HepG2 (cell line): Measurements from ENCODE around the gene SERPINB1. TPM values are rescaled to one million over a fixed set of nuclear protein-coding genes. Genes with fewer than 3 reads are reported as not detected.
A peak's percentile ranks its signal among the peaks of the same experiment; 100 is the strongest.

Source experiments
- ATAC-seq: fragments of 200-7000 bp; cut with Tn5 transposase; 3 replicates; pipeline ENCODE4 v1.9.1; 2020; ENCODE audit warnings: mild to moderate bottlenecking, moderate library complexity
- BruUV-seq: library from RNA; stranded (reverse); fragments of 400-500 nt; replicated peaks from 2 replicates; lab custom pipeline; 2021; lab: Mats Ljungman, UMichigan
- CTCF ChIA-PET: fragments of 300-600 bp; formaldehyde crosslinking; extraction: SDS; loops from one replicate; lab custom pipeline; 2021; ENCODE audit warnings: low total read pairs, inconsistent platforms, low intra/inter-chr PET ratio; lab: Yijun Ruan, JAX
- POLR2A ChIA-PET: fragments of 350-600 bp; sonication (Branson Sonifier 250); formaldehyde crosslinking; loops from one replicate; lab custom pipeline; 2020; ENCODE audit warnings: antibody characterized with exemption, inconsistent platforms; lab: Yijun Ruan, JAX
- DNase-seq: peaks from one replicate; pipeline ENCODE4 v3.0.0-alpha.2; 2015; ENCODE audit warnings: low spot score
- FAIRE-seq: peaks from 3 replicates; lab custom pipeline; 2011; peaks lifted over from hg19 to GRCh38; lab: Jason Lieb, UNC
- H2AFZ ChIP-seq: one replicate; pipeline ENCODE4 v1.6.1; 2011; ENCODE audit warnings: low read length, inconsistent platforms
- H3K27ac ChIP-seq: fragments of 300-600 bp; 3 replicates; pipeline ENCODE4 v1.8.0; 2011; ENCODE audit warnings: mixed run types, mild to moderate bottlenecking, mixed read lengths, low read length, inconsistent platforms; ENCODE audit not compliant: insufficient read depth; ENCODE audit errors: extremely low read length
- H3K27me3 ChIP-seq, 2 experiments: fragments of 200-600 bp in 1 of 2; 2 replicates in 1 of 2; 3 replicates in 1 of 2; pipeline versions ENCODE4 v1.6.0 to v1.8.0; 2011; ENCODE audit warnings: low read length in 2 of 2, mild to moderate bottlenecking in 2 of 2, moderate library complexity in 2 of 2, inconsistent platforms in 1 of 2; ENCODE audit not compliant: insufficient read depth in 2 of 2, control insufficient read depth in 1 of 2
- H3K36me3 ChIP-seq, 2 experiments: fragments of 200-600 bp in 1 of 2; replicated peaks in 1 of 2; 2 replicates in 1 of 2; 3 replicates in 1 of 2; pipeline versions ENCODE4 v1.5.1 to v1.8.0; 2011; ENCODE audit warnings: low read length in 2 of 2, inconsistent platforms in 1 of 2; ENCODE audit not compliant: insufficient read depth in 2 of 2, control insufficient read depth in 1 of 2
- H3K4me1 ChIP-seq: 2 replicates; pipeline ENCODE4 v1.5.1; 2012; ENCODE audit warnings: low read length, inconsistent platforms; ENCODE audit not compliant: insufficient read depth
- H3K4me2 ChIP-seq: 2 replicates; pipeline ENCODE4 v1.6.0; 2011; ENCODE audit warnings: low read depth, low read length, inconsistent platforms
- H3K4me3 ChIP-seq, 3 experiments: fragments of 200-600 bp in 1 of 3; sonication (generic), shearing (Covaris generic) in 1 of 3; replicated peaks in 1 of 3; 2 replicates each; pipeline ENCODE4 v1.5.1; 2011 to 2016; ENCODE audit warnings: low read length in 3 of 3, inconsistent platforms in 2 of 3, low read depth in 2 of 3, mild to moderate bottlenecking in 2 of 3, control low read depth in 1 of 3, mixed read lengths in 1 of 3; ENCODE audit not compliant: insufficient read depth in 1 of 3
- H3K79me2 ChIP-seq: one replicate; pipeline ENCODE4 v1.6.1; 2011; ENCODE audit warnings: low read length, inconsistent platforms; ENCODE audit not compliant: insufficient read depth
- H3K9ac ChIP-seq: 2 replicates; pipeline ENCODE4 v1.6.0; 2011; ENCODE audit warnings: mild to moderate bottlenecking, low read depth, low read length, inconsistent platforms; ENCODE audit not compliant: insufficient read depth
- H3K9me3 ChIP-seq: 2 replicates; pipeline ENCODE4 v1.5.1; 2012; ENCODE audit warnings: mild to moderate bottlenecking, low read length
- H4K20me1 ChIP-seq: 2 replicates; pipeline ENCODE4 v1.6.0; 2011; ENCODE audit warnings: inconsistent platforms, mild to moderate bottlenecking, low read length, moderate library complexity; ENCODE audit not compliant: insufficient read depth
- HMG20B ChIP-seq: conservative IDR thresholded peaks from 2 replicates; pipeline ENCODE4 v1.6.1; 2016; ENCODE audit warnings: missing genetic modification reagents, missing compliant biosample characterization
- HNF4G ChIP-seq, 2 experiments: sonication (generic) in 1 of 2; formaldehyde crosslinking in 1 of 2; IDR thresholded peaks; 2 replicates each; pipeline versions ENCODE4 v1.4.0 to v1.6.1; 2011 to 2020; ENCODE audit warnings: borderline replicate concordance in 2 of 2, low read depth in 2 of 2, mild to moderate bottlenecking in 2 of 2, low read length in 1 of 2, missing genetic modification reagents in 1 of 2, moderate library complexity in 1 of 2
- HOXA5 ChIP-seq: sonication (generic); formaldehyde crosslinking; IDR thresholded peaks from 2 replicates; pipeline ENCODE4 v1.4.0; 2020; ENCODE audit warnings: missing genetic modification reagents
- KLF16 ChIP-seq, 2 experiments: sonication (generic) in 1 of 2; formaldehyde crosslinking in 1 of 2; IDR thresholded peaks; 2 replicates each; pipeline versions ENCODE4 v1.6.1 to v1.8.0; 2016 to 2023; ENCODE audit warnings: missing genetic modification reagents in 2 of 2, missing compliant biosample characterization in 1 of 2
- NFAT5 ChIP-seq: sonication (generic); formaldehyde crosslinking; IDR thresholded peaks from 2 replicates; pipeline ENCODE4 v1.4.0; 2020; ENCODE audit warnings: missing genetic modification reagents
- POGZ ChIP-seq: sonication (generic); formaldehyde crosslinking; IDR thresholded peaks from 2 replicates; pipeline ENCODE4 v1.4.0; 2020; ENCODE audit warnings: mild to moderate bottlenecking, missing genetic modification reagents
- SNRNP70 ChIP-seq: fragments of 200-400 bp; formaldehyde crosslinking; IDR thresholded peaks from 2 replicates; pipeline ENCODE4 v1.6.1; 2017; ENCODE audit warnings: mild to moderate bottlenecking, low read depth, low read length, moderate library complexity
- ZBTB20 ChIP-seq: sonication (generic); formaldehyde crosslinking; IDR thresholded peaks from 2 replicates; pipeline ENCODE4 v1.8.1; 2023; ENCODE audit warnings: missing genetic modification reagents, low read depth, mild to moderate bottlenecking, borderline replicate concordance
- ZFP36L1 ChIP-seq: sonication (generic); formaldehyde crosslinking; IDR thresholded peaks from 2 replicates; pipeline ENCODE4 v1.8.0; 2022; ENCODE audit warnings: mild to moderate bottlenecking, missing genetic modification reagents, moderate library complexity
- ZNF256 ChIP-seq: sonication (generic); formaldehyde crosslinking; conservative IDR thresholded peaks from 2 replicates; pipeline ENCODE4 v1.4.0; 2020; ENCODE audit warnings: missing genetic modification reagents
- ZNF281 ChIP-seq: sonication (generic); formaldehyde crosslinking; IDR thresholded peaks from 2 replicates; pipeline ENCODE4 v1.4.0; 2020; ENCODE audit warnings: missing genetic modification reagents, borderline replicate concordance
- ZSCAN25 ChIP-seq: sonication (generic); formaldehyde crosslinking; IDR thresholded peaks from 2 replicates; pipeline ENCODE4 v1.8.0; 2022; ENCODE audit warnings: mild to moderate bottlenecking, missing genetic modification reagents
- WGBS: methylation state at CpG from one replicate; pipeline ENCODE4 v1.1.6; 2017; ENCODE audit warnings: low lambda C conversion rate; 5-methylcytosine and 5-hydroxymethylcytosine counted together
- in situ Hi-C: cut with HindIII; loops from 2 replicates; pipeline ENCODE4 v1.10.0; 2017; ENCODE audit warnings: low pct_unique_long_range_greater_than_20kb; ENCODE audit not compliant: extremely low pct_ligation_motif_present
- intact Hi-C: fragments of 100-400 bp; cut with micrococcal nuclease; formaldehyde crosslinking; loops from one replicate; pipeline ENCODE4 v1.10.0; 2022; ENCODE audit not compliant: unreplicated experiment
- polyA plus RNA-seq, 8 experiments: library from polyadenylated mRNA; depleted of rRNA in 3 of 8; stranded (reverse) in 7 of 8; unstranded in 1 of 8; fragments of >200 nt; fragmentation: Illumina TruSeq in 4 of 8; extraction: Trizol in 4 of 8; gene quantifications; 2 replicates each; pipeline versions ENCODE4 v1.2.1 to v1.2.3, GENCODE V29; 2011 to 2016; ENCODE audit warnings: low read depth in 4 of 8, missing spikeins in 1 of 8, mixed read lengths in 1 of 8; ENCODE audit not compliant: insufficient read depth in 1 of 8
- total RNA-seq, 5 experiments: library from RNA; depleted of rRNA; stranded (reverse); fragments of >200 nt; fragmentation: Illumina TruSeq; extraction: Trizol; gene quantifications; 2 replicates each; pipeline ENCODE4 v1.2.3, GENCODE V29; 2016; ENCODE audit warnings: low read depth in 1 of 5
- TF ChIP-seq, protein P1 (sequence below): sonication (generic); formaldehyde crosslinking; IDR thresholded peaks from 2 replicates; pipeline ENCODE4 v1.5.0; 2020; ENCODE audit warnings: missing genetic modification reagents

SERPINB1 gene
- total and polyA plus RNA-seq, 2 of the 13 experiments (the other 11 are each of a cell fraction or from before 2014, with no cell fraction given) = 41.4 to 60.5 TPM

- DNase-seq (peak; percentile 98), ATAC-seq (peak; percentile 45), FAIRE-seq (peak; percentile 88)
- CTCF ChIA-PET = no interaction called here
- Histone ChIP-seq H3K36me3 (peaks cover 3 to 15% of the 10 kb centered on the region in 2 experiments), H3K4me2 (peak overlapping the region; percentile 98), H3K4me1 (peaks cover 62% of the 10 kb centered on the region), H3K9ac (peak overlapping the region; percentile 95), H3K27me3 (no peaks in the 10 kb centered on the region), H3K4me3 (peak overlapping the region; percentile 66 to 86 (median 75)), H2AFZ (no peak overlapping the region), H3K9me3 (no peaks in the 10 kb centered on the region), H4K20me1 (no peaks in the 10 kb centered on the region), H3K27ac (peak overlapping the region; percentile 97), H3K79me2 (peaks cover 11% of the 10 kb centered on the region)
- in situ Hi-C loops (no loop called here), intact Hi-C loops (no loop called here)
- 9% methylated on average over 7 of the region's 9 CpGs for WGBS
- POLR2A ChIA-PET = interaction anchor here (0.7 to 4.4 kb wide), 18 partner anchors 10 to 161 kb away, joined by 3 to 68 read pairs (median 6); partner anchors contain the start of genes NQO2, SERPINB9 and WRNIP1
- BruUV-seq = no TSS peak
- no peak for TF ChIP-seq ZSCAN25 (CRISPR knock-in tag)
- no peak for TF ChIP-seq NFAT5 (CRISPR knock-in tag)
- TF ChIP-seq ZBTB20 (CRISPR knock-in tag) = peak; percentile 98; the same call in 1 of the 2 replicates
- peak; percentile 46; the same call in 1 of the 2 replicates for TF ChIP-seq POGZ (CRISPR knock-in tag)
- TF ChIP-seq ZNF256 (CRISPR knock-in tag) = no peak
- 0 out of 4 replicates have a peak, but pooled peaks of 1 of the 2 experiments have one; percentile 60 for TF ChIP-seq KLF16 (CRISPR knock-in tag; IDR thresholded peaks at IDR 0.05)
- TF ChIP-seq ZNF281 (CRISPR knock-in tag) = peak; percentile 94
- TF ChIP-seq SNRNP70 = no peak
- TF ChIP-seq, protein P1, sequence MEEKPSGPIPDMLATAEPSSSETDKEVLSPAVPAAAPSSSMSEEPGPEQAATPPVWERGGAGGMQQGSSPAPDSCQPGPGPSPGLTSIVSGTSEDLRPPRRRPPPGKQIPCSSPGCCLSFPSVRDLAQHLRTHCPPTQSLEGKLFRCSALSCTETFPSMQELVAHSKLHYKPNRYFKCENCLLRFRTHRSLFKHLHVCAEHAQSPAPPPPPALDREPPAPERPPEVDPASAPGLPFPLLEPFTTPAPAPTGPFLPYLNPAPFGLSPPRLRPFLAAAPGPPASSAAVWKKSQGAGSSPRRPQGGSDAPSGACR = peak; percentile 37; the same call in 1 of the 2 replicates
- TF ChIP-seq ZFP36L1 (CRISPR knock-in tag) = no peak
- peak; percentile 77 for TF ChIP-seq HMG20B
- TF ChIP-seq HOXA5 (CRISPR knock-in tag) = peak; percentile 69; the same call in 1 of the 2 replicates
- TF ChIP-seq HNF4G (IDR thresholded peaks at IDR 0.05; ENCODE audit: borderline replicate concordance, low read depth, low read length) = peak; percentile 95
- TF ChIP-seq HNF4G (CRISPR knock-in tag; IDR thresholded peaks at IDR 0.05; ENCODE audit: borderline replicate concordance, low read depth) = peak; percentile 70; the same call in 1 of the 2 replicates
Measured at GRCh38 chr6:2839195-2839981, 2.3 kb downstream of the SERPINB1 start.
